Measurements from ENCODE around the gene COX7A1.
"Not testable (repeated sequence)": the region's sequence is repeated elsewhere in the genome, so short reads cannot be mapped to it uniquely, and the experiment has no call there.

Gene COX7A1

GRCh38 chr19:36152352-36153091, at the start of gene COX7A1:
Gene COX7A1 (minus strand): TSS chr19:36152447. CDS start chr19:36152407, 40 bp downstream.
- DNase-seq, result no peak

- no peak for DNase-seq
These were observed 49.4 kb upstream of the COX7A1 start for GRCh38 chr19:36201684-36202083.

- no peak for DNase-seq
These were observed 45.9 kb upstream of the COX7A1 start for GRCh38 chr19:36198119-36198518.

- DNase-seq, result no peak
These were observed 44.0 kb upstream of the COX7A1 start for GRCh38 chr19:36196249-36196648.

GRCh38 chr19:36186722-36187121, 34.5 kb upstream of the COX7A1 start:
- DNase-seq, result not testable (repeated sequence)

- DNase-seq, result no peak
These were observed 31.0 kb upstream of the COX7A1 start for GRCh38 chr19:36183245-36183628.

- DNase-seq, result no peak
These were observed 30.5 kb upstream of the COX7A1 start for GRCh38 chr19:36182612-36183244.

- not testable (repeated sequence) for DNase-seq
These were observed 26.8 kb upstream of the COX7A1 start for GRCh38 chr19:36179077-36179476.

- DNase-seq, result not testable (repeated sequence)
These were observed 21.6 kb upstream of the COX7A1 start for GRCh38 chr19:36173846-36174245.

- DNase-seq, result no peak
These were observed 20.6 kb upstream of the COX7A1 start for GRCh38 chr19:36172852-36173251.

- no peak for DNase-seq
These were observed 17.0 kb upstream of the COX7A1 start for GRCh38 chr19:36169084-36169760.

- no peak for DNase-seq
These were observed 11.6 kb upstream of the COX7A1 start for GRCh38 chr19:36163813-36164212.

- DNase-seq, result no peak
These were observed 8.8 kb upstream of the COX7A1 start for GRCh38 chr19:36160821-36161596.

GRCh38 chr19:36153126-36153525, 879 bp upstream of the COX7A1 start:
- no peak for DNase-seq

- DNase-seq, result no peak
These were observed 262 bp downstream of the COX7A1 start for GRCh38 chr19:36152019-36152351.

- DNase-seq, result no peak
These were observed 866 bp downstream of the COX7A1 start for GRCh38 chr19:36151144-36152018.

- DNase-seq, result no peak
These were observed 1.7 kb downstream of the COX7A1 start for GRCh38 chr19:36150586-36150985.

GRCh38 chr19:36149673-36150406, 2.4 kb downstream of the COX7A1 start:
- DNase-seq, result no peak

- no peak for DNase-seq
These were observed 7.6 kb downstream of the COX7A1 start for GRCh38 chr19:36144624-36145023.

- DNase-seq, result no peak
These were observed 9.8 kb downstream of the COX7A1 start for GRCh38 chr19:36142496-36142895.

GRCh38 chr19:36142046-36142445, 10.2 kb downstream of the COX7A1 start:
- no peak for DNase-seq

Data from hematopoietic multipotent progenitor cell treated with erythropoietin and hydrocortisone succinate and interleukin-3 and kit ligand, for 6 days (in vitro differentiated cells).